Panc1 (cell line): ENCODE data around the gene RANBP3. TPM values are rescaled to one million over a fixed set of nuclear protein-coding genes. Genes with fewer than 3 reads are reported as not detected.

Experiments used
- ATAC-seq: fragments of 200-7000 bp; cut with Tn5 transposase; 2 replicates; pipeline ENCODE4 v1.9.1; 2020; ENCODE audit warnings: mild to moderate bottlenecking, moderate library complexity
- BruUV-seq: library from RNA; stranded (reverse); fragments of 400-500 nt; replicated peaks from 2 replicates; lab custom pipeline; 2021; lab: Mats Ljungman, UMichigan
- CTCF ChIA-PET: fragments of 300-600 bp; sonication (Branson Sonifier 250); formaldehyde crosslinking; loops from one replicate; lab custom pipeline; 2022; ENCODE audit warnings: antibody characterized with exemption; lab: Charles Lee
- POLR2A ChIA-PET: fragments of 300-600 bp; sonication (Branson Sonifier 250); formaldehyde crosslinking; loops from one replicate; lab custom pipeline; 2022; ENCODE audit warnings: antibody characterized with exemption; lab: Charles Lee
- DNase-seq: peaks from one replicate; pipeline ENCODE4 v3.0.0-alpha.2; 2010; ENCODE audit warnings: low read depth, low spot score
- H3K27ac ChIP-seq: 2 replicates; pipeline ENCODE4 v1.5.1; 2011; ENCODE audit warnings: mild to moderate bottlenecking, low read length, inconsistent platforms
- H3K27me3 ChIP-seq: fragments of 200-500 bp; sonication (Bioruptor generic); 2 replicates; pipeline ENCODE4 v1.6.0; 2014; ENCODE audit warnings: low read length, inconsistent platforms; ENCODE audit not compliant: control insufficient read depth, insufficient read depth
- H3K36me3 ChIP-seq: fragments of 200-500 bp; sonication (Bioruptor generic); 2 replicates; pipeline ENCODE4 v1.5.1; 2014; ENCODE audit warnings: inconsistent platforms, mild to moderate bottlenecking, low read length, moderate library complexity; ENCODE audit not compliant: control insufficient read depth, insufficient read depth
- H3K4me1 ChIP-seq: 2 replicates; pipeline ENCODE4 v1.5.1; 2011; ENCODE audit warnings: inconsistent platforms, mild to moderate bottlenecking, low read length, moderate library complexity; ENCODE audit not compliant: control insufficient read depth, insufficient read depth
- H3K4me3 ChIP-seq, 2 experiments: 2 replicates each; pipeline ENCODE4 v1.5.1; 2011 to 2012; ENCODE audit warnings: low read depth in 2 of 2, low read length in 2 of 2, mild to moderate bottlenecking in 2 of 2, inconsistent platforms in 1 of 2, moderate library complexity in 1 of 2
- H3K9me3 ChIP-seq: fragments of 200-500 bp; sonication (Bioruptor generic); 2 replicates; pipeline ENCODE4 v1.5.1; 2014; ENCODE audit warnings: low read depth, mild to moderate bottlenecking, inconsistent platforms, low read length, moderate library complexity; ENCODE audit not compliant: control insufficient read depth, insufficient read depth
- POLR2AphosphoS5 ChIP-seq: IDR thresholded peaks from 2 replicates; pipeline ENCODE4 v1.6.1; 2012; ENCODE audit warnings: mild to moderate bottlenecking, low read depth, low read length, moderate library complexity
- SIN3A ChIP-seq: IDR thresholded peaks from 2 replicates; pipeline ENCODE4 v1.6.1; 2012; ENCODE audit warnings: low read depth, mild to moderate bottlenecking, low read length, moderate library complexity, borderline replicate concordance; ENCODE audit not compliant: insufficient read depth
- TCF7L2 ChIP-seq: IDR thresholded peaks from 2 replicates; pipeline ENCODE4 v1.6.1; 2011; ENCODE audit warnings: mild to moderate bottlenecking, low read depth, low read length, inconsistent platforms
- in situ Hi-C: cut with HindIII; loops from 2 replicates; pipeline ENCODE4 v1.10.0; 2016; ENCODE audit warnings: low sequenced_read_pairs, low pct_unique_long_range_greater_than_20kb
- intact Hi-C: fragments of 100-400 bp; cut with micrococcal nuclease; formaldehyde crosslinking; loops from one replicate; pipeline ENCODE4 v1.10.0; 2022; ENCODE audit not compliant: unreplicated experiment
- total RNA-seq: library from RNA; stranded (reverse); gene quantifications from one replicate; pipeline ENCODE4 v1.2.1, GENCODE V29; 2021; ENCODE audit not compliant: unreplicated experiment
- TF ChIP-seq, protein P1 (sequence below): fragments of 450-650 bp; IDR thresholded peaks from 2 replicates; pipeline ENCODE4 v1.5.1; 2017; ENCODE audit warnings: mild to moderate bottlenecking
- TF ChIP-seq, protein P2 (sequence below), 2 experiments: IDR thresholded peaks; 2 replicates each; pipeline ENCODE4 v1.6.1; 2011 to 2012; ENCODE audit warnings: low read depth in 2 of 2, control low read depth in 1 of 2, low read length in 1 of 2, mild to moderate bottlenecking in 1 of 2, moderate library complexity in 1 of 2; ENCODE audit not compliant: insufficient read depth in 1 of 2

The RANBP3 gene
- total RNA-seq, 1 experiment from 2014 or later: 54.6 TPM

DNA sequence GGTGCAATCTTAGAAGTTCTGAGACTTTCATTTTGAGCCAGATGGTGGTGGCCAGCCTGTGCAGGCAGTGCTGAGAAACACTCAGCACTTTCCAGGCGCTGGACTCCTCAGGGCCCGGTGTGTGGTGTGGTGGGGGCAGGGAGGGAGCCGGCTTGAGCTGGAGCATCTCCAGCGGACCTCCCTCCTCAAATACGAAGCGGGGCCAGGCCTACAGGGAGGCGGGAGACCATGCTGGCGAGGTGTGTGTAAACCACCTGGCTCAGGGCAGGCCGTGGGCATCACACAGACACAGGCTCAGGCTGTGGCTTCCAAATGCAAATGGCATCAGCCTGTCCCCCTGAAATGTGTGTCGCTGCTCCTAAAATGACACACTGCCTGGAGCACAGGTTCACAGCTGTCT is 33.3 kb upstream of the RANBP3 start:
- in situ Hi-C loops: no loop called here
- intact Hi-C loops: no loop called here
- H3K27me3 ChIP-seq: no peaks in the 10 kb centered on the region
- no peak for DNase-seq
- no TSS peak for BruUV-seq
- H3K9me3 ChIP-seq: no peaks in the 10 kb centered on the region
- no peaks in the 10 kb centered on the region for H3K4me1 ChIP-seq
- H3K27ac ChIP-seq: no peak overlapping the region
- H3K36me3 ChIP-seq: no peaks in the 10 kb centered on the region
- ChIA-PET POLR2A (no interaction called here), CTCF (no interaction called here)
- TF ChIP-seq TCF7L2 (no peak), SIN3A (no peak), POLR2AphosphoS5 (no peak)
- TF ChIP-seq, protein P1, sequence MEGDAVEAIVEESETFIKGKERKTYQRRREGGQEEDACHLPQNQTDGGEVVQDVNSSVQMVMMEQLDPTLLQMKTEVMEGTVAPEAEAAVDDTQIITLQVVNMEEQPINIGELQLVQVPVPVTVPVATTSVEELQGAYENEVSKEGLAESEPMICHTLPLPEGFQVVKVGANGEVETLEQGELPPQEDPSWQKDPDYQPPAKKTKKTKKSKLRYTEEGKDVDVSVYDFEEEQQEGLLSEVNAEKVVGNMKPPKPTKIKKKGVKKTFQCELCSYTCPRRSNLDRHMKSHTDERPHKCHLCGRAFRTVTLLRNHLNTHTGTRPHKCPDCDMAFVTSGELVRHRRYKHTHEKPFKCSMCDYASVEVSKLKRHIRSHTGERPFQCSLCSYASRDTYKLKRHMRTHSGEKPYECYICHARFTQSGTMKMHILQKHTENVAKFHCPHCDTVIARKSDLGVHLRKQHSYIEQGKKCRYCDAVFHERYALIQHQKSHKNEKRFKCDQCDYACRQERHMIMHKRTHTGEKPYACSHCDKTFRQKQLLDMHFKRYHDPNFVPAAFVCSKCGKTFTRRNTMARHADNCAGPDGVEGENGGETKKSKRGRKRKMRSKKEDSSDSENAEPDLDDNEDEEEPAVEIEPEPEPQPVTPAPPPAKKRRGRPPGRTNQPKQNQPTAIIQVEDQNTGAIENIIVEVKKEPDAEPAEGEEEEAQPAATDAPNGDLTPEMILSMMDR: no peak
- TF ChIP-seq, protein P2, sequence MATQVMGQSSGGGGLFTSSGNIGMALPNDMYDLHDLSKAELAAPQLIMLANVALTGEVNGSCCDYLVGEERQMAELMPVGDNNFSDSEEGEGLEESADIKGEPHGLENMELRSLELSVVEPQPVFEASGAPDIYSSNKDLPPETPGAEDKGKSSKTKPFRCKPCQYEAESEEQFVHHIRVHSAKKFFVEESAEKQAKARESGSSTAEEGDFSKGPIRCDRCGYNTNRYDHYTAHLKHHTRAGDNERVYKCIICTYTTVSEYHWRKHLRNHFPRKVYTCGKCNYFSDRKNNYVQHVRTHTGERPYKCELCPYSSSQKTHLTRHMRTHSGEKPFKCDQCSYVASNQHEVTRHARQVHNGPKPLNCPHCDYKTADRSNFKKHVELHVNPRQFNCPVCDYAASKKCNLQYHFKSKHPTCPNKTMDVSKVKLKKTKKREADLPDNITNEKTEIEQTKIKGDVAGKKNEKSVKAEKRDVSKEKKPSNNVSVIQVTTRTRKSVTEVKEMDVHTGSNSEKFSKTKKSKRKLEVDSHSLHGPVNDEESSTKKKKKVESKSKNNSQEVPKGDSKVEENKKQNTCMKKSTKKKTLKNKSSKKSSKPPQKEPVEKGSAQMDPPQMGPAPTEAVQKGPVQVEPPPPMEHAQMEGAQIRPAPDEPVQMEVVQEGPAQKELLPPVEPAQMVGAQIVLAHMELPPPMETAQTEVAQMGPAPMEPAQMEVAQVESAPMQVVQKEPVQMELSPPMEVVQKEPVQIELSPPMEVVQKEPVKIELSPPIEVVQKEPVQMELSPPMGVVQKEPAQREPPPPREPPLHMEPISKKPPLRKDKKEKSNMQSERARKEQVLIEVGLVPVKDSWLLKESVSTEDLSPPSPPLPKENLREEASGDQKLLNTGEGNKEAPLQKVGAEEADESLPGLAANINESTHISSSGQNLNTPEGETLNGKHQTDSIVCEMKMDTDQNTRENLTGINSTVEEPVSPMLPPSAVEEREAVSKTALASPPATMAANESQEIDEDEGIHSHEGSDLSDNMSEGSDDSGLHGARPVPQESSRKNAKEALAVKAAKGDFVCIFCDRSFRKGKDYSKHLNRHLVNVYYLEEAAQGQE (IDR thresholded peaks at IDR 0.05; ENCODE audit: insufficient read depth in 1 of 2, low read depth in 2 of 2, low read length in 1 of 2): no peak
- no peak overlapping the region for H3K4me3 ChIP-seq
- no peak for ATAC-seq

DNA sequence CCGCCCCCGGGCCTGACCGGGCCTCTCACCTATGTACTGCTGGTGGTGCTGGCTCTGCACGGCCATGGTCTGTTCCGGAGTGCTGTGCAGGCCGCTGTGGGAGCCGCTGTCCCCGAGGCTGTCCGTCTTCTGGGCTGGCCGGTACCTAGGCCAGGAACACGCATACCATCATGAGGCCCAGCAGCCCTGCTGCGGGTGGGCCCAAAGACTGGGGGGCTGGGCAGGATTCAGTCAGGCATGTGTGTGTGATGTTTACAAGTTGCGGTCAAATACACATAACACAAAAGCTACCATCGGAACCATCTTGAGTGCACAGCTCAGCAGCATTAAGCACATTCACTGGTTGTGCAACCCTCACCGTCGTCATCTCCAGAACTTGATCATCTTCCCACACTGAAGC is 32.2 kb upstream of the RANBP3 start:
- no peak for DNase-seq
- Histone ChIP-seq H3K9me3 (no peaks in the 10 kb centered on the region), H3K27ac (no peak overlapping the region), H3K36me3 (no peaks in the 10 kb centered on the region), H3K4me3 (no peak overlapping the region), H3K27me3 (no peaks in the 10 kb centered on the region), H3K4me1 (no peaks in the 10 kb centered on the region)
- no TSS peak for BruUV-seq
- intact Hi-C loops (no loop called here), in situ Hi-C loops (no loop called here)
- ChIA-PET CTCF (no interaction called here), POLR2A (no interaction called here)
- no peak for TF ChIP-seq SIN3A
- no peak for TF ChIP-seq TCF7L2
- ATAC-seq: no peak

DNA sequence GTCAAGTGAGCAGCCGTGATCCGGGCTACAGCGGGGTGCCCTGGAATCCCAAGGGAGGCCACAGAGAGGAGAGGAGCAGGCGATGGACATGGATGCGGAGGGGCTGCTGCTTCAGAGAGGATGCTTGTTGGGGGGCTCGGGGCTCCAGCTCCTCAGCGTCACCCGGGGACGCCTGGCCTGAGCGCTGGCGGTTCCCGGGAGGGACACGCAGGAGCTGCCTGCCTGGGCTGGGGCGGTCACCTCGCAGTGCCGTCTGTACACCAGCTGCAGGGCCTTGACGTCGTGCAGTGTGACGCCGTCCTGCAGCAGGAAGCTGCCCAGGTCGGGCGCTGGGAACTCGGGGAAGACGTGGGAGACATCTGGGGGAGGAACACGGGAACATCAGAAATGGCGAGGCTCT is 29.9 kb upstream of the RANBP3 start:
- intact Hi-C loops: no loop called here
- DNase-seq (no peak), ATAC-seq (no peak)
- ChIA-PET CTCF (no interaction called here), POLR2A (no interaction called here)
- Histone ChIP-seq H3K9me3 (no peaks in the 10 kb centered on the region), H3K4me3 (no peak overlapping the region), H3K4me1 (no peaks in the 10 kb centered on the region), H3K27ac (no peak overlapping the region), H3K27me3 (no peaks in the 10 kb centered on the region), H3K36me3 (no peaks in the 10 kb centered on the region)
- in situ Hi-C loops: no loop called here
- no peak for TF ChIP-seq TCF7L2
- TF ChIP-seq SIN3A: no peak
- no peak for TF ChIP-seq POLR2AphosphoS5
- TF ChIP-seq, protein P1: no peak
- TF ChIP-seq, protein P2 (IDR thresholded peaks at IDR 0.05; ENCODE audit: insufficient read depth in 1 of 2, low read depth in 2 of 2, low read length in 1 of 2): no peak
- no TSS peak for BruUV-seq
